Psoas muscle (tissue), 8 donors: ENCODE results near the gene ADAMTS12. TPM values are rescaled to one million over a fixed set of nuclear protein-coding genes. Genes with fewer than 3 reads are reported as not detected.
"Not testable (repeated sequence)": the region's sequence is repeated elsewhere in the genome, so short reads cannot be mapped to it uniquely, and the experiment has no call there.

ENCODE experiments used
- ATAC-seq, 4 donors: fragments of 200-7000 bp; cut with Tn5 transposase; one replicate each; pipeline ENCODE4 v1.9.1; 2020; ENCODE audit warnings: moderate library complexity in 3 of 4, mild to moderate bottlenecking in 2 of 4
- DNase-seq, 2 donors: peaks; one replicate each; pipeline ENCODE4 v3.0.0-alpha.2; 2020
- H3K27ac ChIP-seq: fragments of 200-600 bp; one replicate; pipeline ENCODE4 v1.8.0; 2022
- H3K27me3 ChIP-seq, 3 donors: fragments of 200-600 bp in 1 of 3; one replicate each; pipeline versions ENCODE4 v1.6.1 to v1.8.0; 2013 to 2022; ENCODE audit warnings: low read length in 2 of 3, mild to moderate bottlenecking in 2 of 3, moderate library complexity in 1 of 3; ENCODE audit not compliant: insufficient read depth in 3 of 3
- H3K36me3 ChIP-seq, 2 donors: fragments of 200-600 bp in 1 of 2; one replicate each; pipeline versions ENCODE4 v1.6.1 to v1.8.0; 2013 to 2022; ENCODE audit warnings: low read depth in 1 of 2, mild to moderate bottlenecking in 1 of 2, moderate library complexity in 1 of 2; ENCODE audit not compliant: insufficient read depth in 1 of 2
- H3K4me1 ChIP-seq: fragments of 200-600 bp; one replicate; pipeline ENCODE4 v1.8.0; 2022
- H3K4me3 ChIP-seq: fragments of 200-600 bp; one replicate; pipeline ENCODE4 v1.8.0; 2022; ENCODE audit warnings: mild to moderate bottlenecking
- H3K9me3 ChIP-seq: fragments of 200-600 bp; one replicate; pipeline ENCODE4 v1.8.0; 2022
- CTCF ChIP-seq: fragments of 200-600 bp; IDR thresholded peaks from one replicate; pipeline ENCODE4 v1.8.0; 2022; ENCODE audit warnings: antibody characterized with exemption
- WGBS, 3 donors: extraction: QIAGEN DNeasy Blood & Tissue Kit; methylation state at CpG; one replicate each; pipeline versions ENCODE4 v1.1.6 to v1.1.7; 2013; 5-methylcytosine and 5-hydroxymethylcytosine counted together
- intact Hi-C, 2 donors: fragments of 100-400 bp; cut with DNase I; formaldehyde crosslinking; loops; one replicate each; pipeline versions ENCODE4 v1.11.0 to v1.14.2; 2022
- polyA plus RNA-seq, 3 donors: library from polyadenylated mRNA; stranded (reverse); fragments of 200-250 nt; gene quantifications; one replicate each; pipeline ENCODE4 v1.2.3, GENCODE V29; 2013
- total RNA-seq, 4 donors: library from RNA; stranded (reverse); fragmentation: NEBNext Ultra II Directional in 2 of 4; extraction: Animal tissue kit (Norgen Biotek cat#: 25700) in 2 of 4; gene quantifications; one replicate each; pipeline versions ENCODE4 v1.2.1 to v1.2.4, GENCODE V29; 2021 to 2023
- donor health status: healthy with polysubstance abuse.
- donor health status: DM: no; HTN: no; CAD: no; lungs with moderate emphysema.
- donor health status: Bipolar disorder and iron deficiency.
- donor health status: healthy.
- donor health status: DM: yes; HTN: yes; CAD: no.
- donor health status: DM: no; HTN: no; CAD: no.
- donor health status: DM: no; HTN: no; CAD: no.
- donor health status: DM: yes; HTN: yes; CAD: no.

ADAMTS12 gene
- total and polyA plus RNA-seq, 7 donors, result 0.19 to 1.2 (median 0.88) TPM

- no peak for DNase-seq
- no peaks in the 10 kb centered on the region for H3K9me3 ChIP-seq
- intact Hi-C loops, result no loop called here
- H3K27ac ChIP-seq, result no peak overlapping the region
- no peak for ATAC-seq
- WGBS, 3 donors, result 41 to 51% (median 44%) methylated on average over 8 of the region's 8 CpGs
- no peaks in the 10 kb centered on the region for H3K27me3 ChIP-seq
- no peaks in the 10 kb centered on the region for H3K4me1 ChIP-seq
- TF ChIP-seq CTCF, result no peak
- no peak overlapping the region for H3K4me3 ChIP-seq
- no peaks in the 10 kb centered on the region for H3K36me3 ChIP-seq
These were observed 335.2 kb downstream of the ADAMTS12 start for GRCh38 chr5:33556330-33557328.

GRCh38 chr5:33549982-33550567 lies 341.7 kb downstream of the ADAMTS12 start:
- intact Hi-C loops, result no loop called here
- no peak for DNase-seq
- H3K9me3 ChIP-seq, result no peaks in the 10 kb centered on the region
- no peak overlapping the region for H3K27ac ChIP-seq
- no peak for TF ChIP-seq CTCF
- 84 to 91% (median 90%) methylated on average over 6 of the region's 6 CpGs for WGBS, 3 donors
- no peak for ATAC-seq
- H3K4me3 ChIP-seq, result no peak overlapping the region
- no peaks in the 10 kb centered on the region for H3K4me1 ChIP-seq
- H3K36me3 ChIP-seq, result no peaks in the 10 kb centered on the region
- H3K27me3 ChIP-seq, result no peaks in the 10 kb centered on the region

- intact Hi-C loops, DNase-seq, H3K27ac ChIP-seq, ATAC-seq, H3K27me3 ChIP-seq, H3K9me3 ChIP-seq, H3K36me3 ChIP-seq, H3K4me1 ChIP-seq, H3K4me3 ChIP-seq: not testable (repeated sequence)
- 81 to 96% (median 90%) methylated on average over 10 of the region's 10 CpGs for WGBS, 3 donors
These were observed 352.0 kb downstream of the ADAMTS12 start for GRCh38 chr5:33539790-33540189.

GRCh38 chr5:33539212-33539611 lies 352.6 kb downstream of the ADAMTS12 start:
- WGBS, 3 donors, result 37 to 45% (median 44%) methylated on average over 1 of the region's 1 CpG

More at GRCh38 chr5:33539212-33539611, 352.6 kb downstream of the ADAMTS12 start:
- DNase-seq (no peak), ATAC-seq (no peak)
- no peak for TF ChIP-seq CTCF
- Histone ChIP-seq H3K4me1 (peaks cover 4% of the 10 kb centered on the region), H3K27me3 (no peaks in the 10 kb centered on the region), H3K9me3 (no peaks in the 10 kb centered on the region), H3K4me3 (no peak overlapping the region), H3K27ac (no peak overlapping the region), H3K36me3 (no peaks in the 10 kb centered on the region)
- intact Hi-C loops, result no loop called here
